Ramos (cell line): Measurements from ENCODE around the gene GTPBP4.

Experiments
- in situ Hi-C: fragments of 300-500 bp; cut with MboI; formaldehyde crosslinking; loops from one replicate; pipeline ENCODE4 v1.14.3; 2022; ENCODE audit warnings: low sequenced_read_pairs; ENCODE audit not compliant: unreplicated experiment

The GTPBP4 gene

GRCh38 chr10:964988-965417, 23.2 kb upstream of the GTPBP4 start:
- in situ Hi-C loops: no loop called here

- in situ Hi-C loops: no loop called here
Measured at GRCh38 chr10:966466-967235, 21.6 kb upstream of the GTPBP4 start.

GRCh38 chr10:968546-969199, 19.6 kb upstream of the GTPBP4 start:
- in situ Hi-C loops: no loop called here

GRCh38 chr10:969473-970150, 18.6 kb upstream of the GTPBP4 start:
- in situ Hi-C loops: no loop called here

- in situ Hi-C loops: no loop called here
Measured at GRCh38 chr10:970311-971149, 17.7 kb upstream of the GTPBP4 start.

- in situ Hi-C loops: no loop called here
Measured at GRCh38 chr10:971150-971542, 17.1 kb upstream of the GTPBP4 start.

GRCh38 chr10:971613-972012, 16.6 kb upstream of the GTPBP4 start:
- in situ Hi-C loops: no loop called here

GRCh38 chr10:972763-973162, 15.5 kb upstream of the GTPBP4 start:
- in situ Hi-C loops: no loop called here

GRCh38 chr10:974038-974784, 14.0 kb upstream of the GTPBP4 start:
- in situ Hi-C loops: no loop called here

- in situ Hi-C loops: no loop called here
Measured at GRCh38 chr10:974785-975074, 13.5 kb upstream of the GTPBP4 start.

- in situ Hi-C loops: no loop called here
Measured at GRCh38 chr10:976316-976715, 11.9 kb upstream of the GTPBP4 start.

GRCh38 chr10:978826-979421, 9.3 kb upstream of the GTPBP4 start:
- in situ Hi-C loops: no loop called here

- in situ Hi-C loops: no loop called here
Measured at GRCh38 chr10:980468-981093, 7.7 kb upstream of the GTPBP4 start.

- in situ Hi-C loops: no loop called here
Measured at GRCh38 chr10:983401-983800, 4.8 kb upstream of the GTPBP4 start.

- in situ Hi-C loops: no loop called here
Measured at GRCh38 chr10:983971-984655, 4.1 kb upstream of the GTPBP4 start.

- in situ Hi-C loops: no loop called here
Measured at GRCh38 chr10:985361-985760, 2.9 kb upstream of the GTPBP4 start.

GRCh38 chr10:986137-986825, 2.0 kb upstream of the GTPBP4 start:
- in situ Hi-C loops: no loop called here
